Stimulated activated CD4-positive, alpha-beta T cell treated with anti-CD3 and anti-CD28 coated beads, TNF-alpha, amount 100 ng/mL, for 48 hours (primary cell): Measurements from ENCODE around the gene SP140.
"Not testable (repeated sequence)": the region's sequence is repeated elsewhere in the genome, so short reads cannot be mapped to it uniquely, and the experiment has no call there.

ENCODE experiments used
- DNase-seq, 3 donors: peaks; one replicate each; pipeline ENCODE4 v3.0.0-alpha.2; 2020; ENCODE audit warnings: low read depth in 3 of 3

Gene SP140

DNA sequence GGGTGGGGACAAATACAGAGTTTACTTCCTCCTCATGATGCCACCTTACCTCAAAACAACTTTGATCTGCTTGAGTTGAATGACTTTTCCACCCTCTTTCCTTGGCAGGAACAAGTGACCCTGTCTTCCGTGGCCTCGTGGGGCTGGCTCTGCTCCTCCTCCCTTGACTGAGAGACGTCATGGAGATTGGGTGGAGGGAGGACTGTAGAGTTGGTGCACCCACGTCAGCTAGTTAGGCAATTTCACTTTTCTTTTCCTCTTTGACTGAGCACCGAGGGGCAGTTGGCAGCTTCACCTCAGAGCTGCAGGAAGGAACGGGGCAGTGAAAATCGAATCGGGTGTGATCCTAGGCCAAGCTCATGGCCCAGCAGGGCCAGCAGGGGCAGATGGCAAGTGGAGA lies at the start of gene SP140:
SP140 (plus strand) TSS at position 251 of the 400 bp plus-strand sequence; CDS start at position 360, 109 bp downstream.
- peak; percentile 62 to 74 (median 70) for DNase-seq

DNA sequence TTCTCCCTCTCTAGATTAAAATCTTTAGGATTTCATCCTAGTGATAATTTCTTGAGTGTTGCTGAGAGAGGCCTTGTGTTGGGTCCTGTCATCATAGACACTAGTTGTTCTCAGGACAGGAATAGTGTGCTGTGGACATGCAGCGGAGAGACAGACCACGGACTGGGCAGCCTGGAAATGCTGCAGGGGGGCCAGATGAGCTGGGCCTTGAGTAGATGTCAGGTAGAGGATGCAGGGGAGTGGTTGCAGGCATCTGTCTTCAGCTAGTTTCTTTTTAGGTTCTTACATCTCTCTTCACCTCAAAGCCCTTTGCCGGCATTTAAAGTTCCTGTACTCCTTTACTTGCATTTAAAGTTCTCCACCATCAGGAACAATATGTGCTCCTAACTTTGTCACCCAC lies 48.5 kb upstream of the SP140 start:
- DNase-seq, result no peak

DNA sequence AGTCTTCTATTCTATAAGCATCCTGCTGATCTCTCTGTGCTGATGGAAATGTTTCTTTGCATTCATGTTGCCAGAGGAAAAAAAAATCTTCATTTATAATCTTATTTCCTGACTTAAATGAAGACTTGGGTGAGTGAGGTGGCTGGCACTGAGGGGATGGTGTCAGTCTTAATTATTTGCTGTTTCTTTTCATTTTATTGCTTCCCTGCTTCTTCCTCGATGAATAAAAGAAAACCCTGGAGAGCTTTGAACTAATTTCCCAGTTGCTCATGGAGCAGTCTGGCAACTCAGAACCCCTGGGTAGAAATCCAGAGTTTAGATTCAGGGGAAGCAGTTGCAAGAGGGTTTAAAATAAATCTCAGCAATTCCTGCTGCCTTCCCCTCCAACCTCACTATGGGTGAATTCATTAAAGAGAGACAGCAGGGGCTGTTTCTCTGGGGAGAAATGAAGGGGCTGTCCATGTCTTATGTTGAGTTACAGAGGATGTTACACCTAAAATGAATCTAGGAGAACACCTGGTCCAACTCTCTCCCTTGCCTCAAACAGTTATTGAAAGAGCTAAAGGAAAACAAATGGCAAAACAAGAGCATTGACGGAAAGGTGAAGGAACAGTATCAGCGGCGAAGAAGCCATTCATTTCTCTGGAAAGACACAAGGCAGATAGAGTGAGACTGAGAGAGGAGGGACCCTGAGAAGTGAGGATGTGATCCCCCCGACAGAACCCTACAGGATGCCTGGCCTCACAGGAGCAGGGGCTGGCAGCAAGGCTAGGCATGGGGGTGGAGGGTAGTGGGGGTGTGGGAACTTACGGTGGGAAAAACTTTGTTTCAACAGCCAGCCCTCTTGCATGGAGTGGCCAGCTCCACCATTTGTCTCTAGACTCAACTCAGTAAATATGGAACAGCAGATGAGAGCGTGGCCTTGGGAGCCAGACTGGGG lies 46.7 kb upstream of the SP140 start:
- no peak for DNase-seq

DNA sequence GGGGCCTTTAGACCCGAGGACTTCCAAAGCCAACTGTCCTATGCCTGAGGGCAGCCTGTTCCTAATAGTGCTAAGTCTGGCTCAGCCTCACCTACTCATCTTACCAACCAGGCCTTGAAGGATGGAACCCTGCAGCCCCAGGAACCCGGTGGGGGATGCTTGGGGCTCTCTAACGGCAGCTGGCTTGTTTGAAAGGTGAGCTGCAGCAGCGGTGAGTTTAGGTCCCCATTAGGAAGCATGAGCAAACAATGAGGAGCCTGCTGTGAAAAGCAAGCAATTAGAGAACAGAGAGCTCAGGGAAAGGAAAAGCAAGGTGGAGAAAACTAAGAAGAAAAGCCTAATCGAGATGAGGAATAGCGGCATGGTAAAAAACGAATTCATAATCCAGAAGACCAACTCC lies 45.6 kb upstream of the SP140 start:
- no peak for DNase-seq

DNA sequence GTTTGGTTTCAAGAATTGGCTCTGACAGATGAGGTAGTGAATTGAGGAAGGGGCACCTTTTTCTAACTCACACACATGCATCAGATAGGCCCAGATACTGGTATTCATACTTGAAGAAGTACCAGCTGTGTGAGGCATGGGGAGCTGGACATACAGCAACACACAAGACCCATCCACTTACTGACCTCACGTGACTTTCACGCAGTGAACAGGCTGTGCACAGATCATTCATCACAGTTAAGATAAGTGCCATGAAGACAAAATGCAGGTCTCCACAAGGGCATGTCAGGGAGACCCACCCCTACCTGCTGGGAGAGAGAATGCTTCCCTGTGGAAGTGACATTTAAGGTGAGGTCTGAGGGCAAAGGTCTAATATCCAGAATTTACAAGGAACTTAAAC lies 44.3 kb upstream of the SP140 start:
- DNase-seq, result no peak

DNA sequence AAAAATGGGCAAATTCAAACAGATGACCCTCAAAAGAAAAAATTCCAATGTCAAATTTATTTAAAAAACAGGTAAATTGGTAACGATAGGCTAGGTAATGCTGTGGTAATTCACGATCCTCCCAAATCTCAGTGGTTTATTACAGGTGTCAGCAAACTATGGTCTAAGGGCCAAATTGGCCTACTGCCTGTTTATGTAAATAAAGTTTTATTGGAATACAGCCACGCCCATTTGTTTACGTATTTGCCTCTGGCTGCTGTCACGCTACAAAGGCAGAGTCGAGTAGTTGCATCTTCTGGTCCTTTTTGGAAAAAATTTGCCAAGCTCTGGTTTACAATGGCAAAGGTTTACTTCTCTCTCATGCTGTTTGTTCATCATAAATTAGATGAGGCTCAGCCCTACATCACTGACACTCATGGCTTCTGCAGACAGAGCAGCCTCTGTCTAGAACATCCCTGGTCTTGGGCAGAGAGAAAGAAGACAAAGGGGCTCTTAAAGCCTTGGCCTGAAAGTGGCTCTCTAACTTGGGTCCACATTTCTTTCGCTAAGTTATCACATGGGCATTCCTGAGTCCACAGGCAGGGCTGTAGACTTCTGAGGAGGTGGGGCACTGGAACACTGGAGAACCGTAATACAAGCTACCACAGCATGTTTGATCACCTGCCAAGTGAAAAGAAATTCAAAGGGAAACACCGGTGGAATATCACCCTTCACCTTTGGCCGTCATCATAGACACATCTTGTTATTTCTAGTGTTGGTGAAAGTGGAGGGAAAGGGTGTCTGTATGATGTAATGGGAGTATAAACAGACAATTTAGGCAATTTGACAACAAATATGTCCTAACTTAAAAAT lies 40.6 kb upstream of the SP140 start:
- no peak for DNase-seq

DNA sequence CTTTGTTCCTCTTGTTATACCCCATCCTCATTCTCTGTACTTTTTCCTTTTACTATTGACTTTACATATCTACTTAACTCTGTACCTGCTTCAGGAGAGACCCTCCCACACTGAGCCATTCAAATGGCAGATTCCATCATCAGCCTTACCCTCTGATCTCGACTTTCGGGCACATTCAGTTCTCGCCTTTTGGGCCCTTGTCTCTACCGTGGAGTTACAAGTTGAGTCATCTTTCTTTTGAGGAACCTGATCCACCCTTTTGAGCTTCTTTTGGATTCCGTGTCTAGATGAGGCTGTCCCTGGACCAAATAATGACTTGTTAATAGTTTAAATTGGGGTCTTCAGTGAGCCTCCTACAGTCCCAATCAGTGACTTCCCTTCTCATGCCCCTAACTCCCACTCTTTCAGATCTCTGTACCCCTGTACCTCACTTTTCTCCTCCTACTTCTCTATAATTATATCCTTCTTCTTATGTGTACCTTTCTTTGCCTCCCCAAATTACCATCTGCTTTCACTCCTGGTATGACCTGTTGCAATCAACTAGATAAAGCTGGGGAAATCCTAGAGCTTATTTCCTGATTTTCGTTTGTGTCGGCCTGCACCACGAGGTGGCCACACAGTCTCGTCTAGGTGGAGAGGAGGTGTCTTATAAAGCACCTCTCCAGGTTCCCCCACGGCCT lies 23.0 kb upstream of the SP140 start:
- DNase-seq, result no peak

DNA sequence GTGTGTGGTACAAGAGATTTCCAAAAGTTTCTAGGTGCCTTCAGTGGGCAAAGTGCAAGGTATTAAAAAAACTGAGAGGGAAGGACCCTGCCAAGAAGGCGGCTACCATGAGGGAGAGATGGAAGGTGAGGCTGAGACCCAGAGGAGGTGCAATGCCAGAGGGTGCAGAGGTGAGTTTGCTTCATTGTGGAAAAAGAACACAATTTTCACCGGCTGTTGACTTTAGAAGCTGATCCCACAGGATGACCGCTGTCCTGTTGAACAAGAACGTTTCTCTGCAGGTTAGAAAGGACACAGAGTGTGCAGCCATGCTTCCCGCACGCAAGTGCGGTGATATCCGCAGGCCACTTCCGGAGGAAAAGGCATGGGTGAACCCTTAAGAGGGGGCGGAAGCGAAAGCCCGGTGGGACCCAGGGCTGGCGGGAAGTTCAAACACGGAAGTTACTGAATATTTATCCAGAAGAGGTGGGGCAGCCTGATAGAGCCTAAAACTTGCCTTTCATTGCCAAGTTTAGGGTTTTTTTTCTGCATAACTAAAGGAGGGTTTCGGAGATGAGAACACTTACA lies 22.3 kb upstream of the SP140 start:
- DNase-seq, result no peak

DNA sequence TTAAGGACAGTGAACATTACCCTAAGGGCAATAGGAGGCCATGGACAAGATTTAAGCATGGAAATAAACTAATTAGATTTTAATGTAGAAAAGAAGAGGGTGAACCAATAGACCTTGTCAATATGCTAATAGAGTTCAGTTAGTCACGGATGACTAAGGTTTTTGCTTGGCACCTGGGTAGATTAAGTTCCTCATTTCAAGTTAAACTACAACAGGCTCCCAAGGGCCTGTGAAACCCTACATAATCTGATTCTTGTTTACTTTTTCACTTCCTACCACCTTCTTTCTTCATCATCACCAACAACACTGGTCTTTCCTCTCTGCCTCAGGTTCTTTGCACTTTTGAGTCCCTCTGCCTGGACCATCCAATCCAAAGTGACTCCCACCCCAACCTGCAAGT lies 20.5 kb upstream of the SP140 start:
- DNase-seq, result no peak

DNA sequence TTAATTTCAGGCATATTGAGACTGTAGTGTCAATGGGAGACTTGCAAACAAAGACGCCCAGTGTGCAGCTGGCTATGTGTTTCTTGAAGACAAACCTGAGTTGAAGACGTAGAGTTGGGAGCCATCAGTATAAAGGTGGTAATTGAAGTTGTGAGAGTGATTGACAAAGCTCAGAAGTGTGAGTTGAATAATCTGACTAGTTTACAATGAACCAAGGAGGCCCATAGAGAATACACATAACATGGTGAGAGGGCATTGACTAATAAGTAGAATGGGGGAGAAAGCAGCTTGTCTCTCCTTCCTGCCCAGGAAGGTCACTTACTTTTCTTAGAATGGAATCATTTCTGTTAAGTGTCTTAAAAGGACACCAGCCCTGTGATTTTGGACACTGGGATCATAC lies 19.8 kb upstream of the SP140 start:
- DNase-seq, result no peak

DNA sequence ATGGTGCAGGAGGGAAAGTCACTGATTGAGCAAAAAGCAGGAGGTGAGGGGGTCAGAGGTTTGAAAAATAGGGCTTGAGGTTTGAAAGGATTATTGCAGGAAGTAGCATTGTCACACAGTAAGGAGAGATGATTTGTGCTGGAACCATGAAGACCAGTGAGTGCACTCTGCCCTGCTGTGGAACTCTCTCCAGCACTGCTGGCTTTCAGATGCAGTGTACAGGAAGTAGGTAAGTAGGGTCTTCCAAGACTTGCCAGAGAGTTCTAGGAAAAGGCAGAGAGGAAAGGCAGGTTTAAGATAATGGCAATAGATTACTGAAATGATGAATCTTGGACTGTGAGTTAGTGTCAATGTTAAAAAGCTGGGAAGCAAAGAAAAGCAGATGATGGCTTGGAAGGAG lies 17.0 kb upstream of the SP140 start:
- DNase-seq, result no peak

DNA sequence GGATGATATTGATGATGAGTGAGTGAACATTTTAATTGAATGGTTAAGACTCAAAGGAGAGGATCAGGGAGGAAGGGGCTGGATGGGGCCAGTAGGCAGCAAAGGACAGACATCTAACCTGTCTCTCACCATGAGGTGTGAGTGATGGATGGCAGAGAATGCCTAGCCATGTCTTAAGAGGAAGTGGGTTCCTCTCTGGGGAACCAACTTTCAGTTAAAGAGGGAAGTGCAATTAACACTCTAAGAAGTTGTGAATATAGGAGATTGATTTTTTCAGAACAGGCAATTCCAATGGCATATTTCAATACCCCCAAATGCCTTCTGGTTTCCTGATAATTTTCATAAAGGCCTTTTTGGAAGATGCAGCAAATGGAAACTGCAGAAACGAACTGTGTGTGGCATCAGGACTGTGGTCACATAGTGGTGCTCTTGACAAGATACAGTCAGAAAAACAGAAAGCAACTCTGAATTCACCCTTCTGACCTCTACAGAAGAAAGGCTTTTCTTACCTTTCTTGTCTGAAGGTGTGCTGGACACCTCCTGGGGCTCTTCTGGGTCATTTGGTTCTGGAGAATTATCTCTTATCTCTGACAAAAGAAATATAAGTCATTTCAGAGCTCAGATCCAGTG lies 16.0 kb upstream of the SP140 start:
- DNase-seq, result no peak

DNA sequence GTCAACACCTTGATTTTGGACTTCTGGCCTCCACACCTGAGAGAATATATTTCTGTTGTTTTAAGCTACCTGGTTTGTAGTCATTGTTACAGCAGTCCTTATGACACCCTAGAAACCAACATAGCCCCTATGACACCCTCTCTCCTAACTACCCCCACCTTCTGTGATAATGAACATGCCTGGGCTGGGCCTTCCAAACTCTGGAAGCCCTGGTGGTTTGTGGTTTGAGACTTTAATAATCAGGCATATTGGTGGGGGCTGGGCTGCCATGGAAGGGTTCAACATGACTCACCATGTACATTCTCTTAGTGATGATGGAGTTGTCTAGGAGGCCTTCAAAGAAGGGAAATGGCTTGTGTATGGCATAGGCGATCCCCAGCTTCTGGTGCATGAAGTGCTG lies 9.0 kb upstream of the SP140 start:
- no peak for DNase-seq

DNA sequence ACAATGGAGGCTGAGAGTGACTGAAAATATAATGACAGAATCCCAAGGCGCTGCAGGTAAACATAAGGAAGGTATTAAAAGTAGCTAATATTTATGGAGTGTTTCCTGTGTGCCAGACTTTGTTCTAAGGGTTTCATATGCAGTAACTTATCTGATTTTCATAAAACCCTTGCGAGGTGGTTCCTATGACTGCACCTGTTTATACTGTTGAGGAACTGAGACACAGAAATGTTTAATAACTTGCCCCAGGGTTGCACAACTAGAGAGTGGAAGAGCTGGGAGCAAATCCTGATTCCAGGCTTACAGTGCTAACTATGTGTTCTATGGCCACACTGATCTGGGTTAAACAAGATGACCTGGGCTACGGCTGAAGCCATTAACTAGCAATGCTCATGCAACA lies 8.1 kb upstream of the SP140 start:
- no peak for DNase-seq

DNA sequence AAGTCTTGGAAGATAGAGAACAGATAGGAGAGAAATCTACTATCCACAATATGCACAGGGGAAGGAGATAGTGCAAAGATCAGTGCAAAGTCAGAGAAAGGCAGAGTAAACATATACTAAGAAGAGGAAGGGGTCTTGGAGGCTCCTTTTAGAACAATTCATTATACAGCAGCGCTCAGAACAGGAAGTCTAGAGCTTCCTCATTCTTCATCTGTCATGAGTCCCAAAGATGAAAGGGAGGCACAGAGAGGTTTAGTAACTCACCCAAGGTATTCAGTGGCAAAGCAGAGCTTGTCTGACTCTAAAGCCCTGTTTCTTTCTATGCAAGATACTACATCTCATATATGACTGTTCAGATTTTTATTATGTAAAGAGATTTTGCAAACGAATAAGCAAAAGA lies 7.1 kb upstream of the SP140 start:
- no peak for DNase-seq

DNA sequence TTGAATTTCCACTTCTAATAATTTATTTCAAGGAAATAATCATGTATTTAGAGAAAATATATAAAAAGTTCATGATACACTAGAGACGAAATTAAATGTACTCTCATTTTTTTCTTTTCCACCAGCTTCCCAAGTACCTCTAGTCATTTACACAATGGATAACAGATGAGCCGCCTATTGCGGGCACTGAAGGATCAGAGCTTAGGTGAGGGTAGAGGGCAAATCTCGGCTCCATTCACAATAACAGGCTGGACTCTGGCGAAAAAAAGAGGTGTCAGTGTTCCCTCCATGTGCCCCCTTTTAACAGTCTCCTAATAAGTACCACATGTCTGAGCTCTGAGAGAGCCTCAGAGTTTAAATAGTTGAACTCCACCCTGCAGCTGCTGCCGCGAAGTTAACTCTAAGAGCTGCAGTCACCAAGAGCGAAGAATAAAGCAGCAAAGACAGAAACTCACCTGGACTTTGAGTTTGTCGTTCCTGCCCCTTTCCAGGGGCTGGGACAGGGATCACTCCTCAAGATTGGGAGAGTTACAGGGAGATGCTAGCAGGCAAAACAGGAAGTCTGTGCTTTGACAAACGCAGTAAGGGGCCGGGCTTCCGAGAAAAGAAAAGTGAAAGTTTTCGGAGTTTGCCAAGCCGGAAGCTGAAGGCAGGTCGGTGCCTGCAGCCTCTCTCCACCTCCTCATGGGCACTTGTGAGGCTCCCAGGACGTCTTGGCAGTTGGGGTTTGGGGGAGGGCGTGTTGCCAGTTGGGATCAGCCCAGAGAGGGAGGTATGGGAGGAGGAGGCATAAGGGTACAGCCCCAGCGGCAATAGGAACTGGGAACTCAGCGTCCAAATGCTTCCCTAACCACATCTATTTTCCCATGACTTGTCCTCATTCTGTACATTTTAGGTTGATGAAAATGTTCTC lies 5.9 kb upstream of the SP140 start, which contains the start of gene SP110:
SP110 (minus strand) TSS at position 566 of the 913 bp plus-strand sequence. CDS start 3,057 bp downstream, outside the sequence.
- DNase-seq, result peak; percentile 60 to 69 (median 61)

DNA sequence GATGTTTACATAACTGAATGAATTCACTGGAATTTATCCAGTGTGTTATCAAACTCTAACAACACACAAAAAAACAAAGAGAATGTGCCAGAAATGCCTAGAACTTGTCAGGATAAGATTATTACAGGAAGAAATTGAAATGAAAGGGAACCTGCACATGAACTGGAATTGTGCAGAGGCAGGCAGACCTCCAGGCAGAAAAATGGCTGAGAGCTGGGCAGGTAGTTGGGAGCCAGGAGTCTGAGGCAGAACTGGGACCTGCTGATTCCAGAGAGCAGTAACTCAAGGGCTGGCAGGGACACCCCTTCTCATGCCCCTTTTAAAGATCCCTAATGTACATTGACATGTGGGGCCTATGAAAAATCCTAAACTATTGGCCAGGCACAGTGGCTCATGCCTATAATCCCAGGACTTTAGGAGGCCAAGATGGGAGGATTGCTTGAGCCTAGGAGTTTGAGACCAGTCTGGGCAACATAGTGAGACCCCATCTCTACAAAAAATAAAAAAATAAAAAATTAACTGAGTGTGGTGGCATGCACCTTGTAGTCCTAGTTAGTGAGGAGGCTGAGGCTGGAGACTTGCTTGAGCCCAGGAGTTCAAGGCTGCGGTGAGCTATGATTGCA lies 5.1 kb upstream of the SP140 start:
- no peak for DNase-seq

DNA sequence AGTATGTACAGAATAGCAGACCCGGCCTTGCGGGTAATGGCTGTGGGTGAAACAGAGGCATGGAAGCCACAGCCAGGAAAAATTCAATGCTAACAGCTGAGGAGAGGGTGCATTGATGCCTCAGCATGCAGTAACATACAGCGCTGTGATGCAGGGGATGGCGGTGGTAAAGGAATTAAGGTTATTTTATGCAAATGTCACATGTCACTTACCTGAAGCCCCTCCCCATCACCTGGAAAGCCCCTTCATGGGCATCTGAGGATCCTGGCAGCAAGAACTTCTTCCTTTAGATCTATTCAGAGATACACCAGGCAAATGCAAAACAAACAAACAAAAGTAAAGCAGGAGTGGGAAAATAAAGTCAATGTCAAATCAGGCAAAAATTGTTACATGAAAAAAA lies 4.0 kb upstream of the SP140 start:
- no peak for DNase-seq

DNA sequence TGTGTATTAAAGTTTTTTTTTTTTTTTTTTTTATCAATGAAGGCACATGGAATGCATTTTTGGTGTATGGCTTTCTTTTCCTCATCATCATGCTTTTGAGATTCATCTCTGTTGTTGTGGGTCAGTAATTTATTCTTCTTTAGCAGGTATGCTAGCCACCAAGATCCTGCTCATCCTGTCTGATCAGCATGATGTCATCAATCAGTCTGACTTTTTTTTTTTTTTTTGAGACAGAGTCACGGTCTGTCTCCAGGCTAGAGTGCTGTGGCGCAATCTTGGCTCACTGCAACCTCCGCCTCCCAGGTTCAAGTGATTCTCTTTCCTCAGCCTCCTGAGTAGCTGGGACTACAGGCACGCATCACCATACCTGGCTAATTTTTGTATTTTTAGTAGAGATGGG lies 2.7 kb upstream of the SP140 start:
- not testable (repeated sequence) for DNase-seq

DNA sequence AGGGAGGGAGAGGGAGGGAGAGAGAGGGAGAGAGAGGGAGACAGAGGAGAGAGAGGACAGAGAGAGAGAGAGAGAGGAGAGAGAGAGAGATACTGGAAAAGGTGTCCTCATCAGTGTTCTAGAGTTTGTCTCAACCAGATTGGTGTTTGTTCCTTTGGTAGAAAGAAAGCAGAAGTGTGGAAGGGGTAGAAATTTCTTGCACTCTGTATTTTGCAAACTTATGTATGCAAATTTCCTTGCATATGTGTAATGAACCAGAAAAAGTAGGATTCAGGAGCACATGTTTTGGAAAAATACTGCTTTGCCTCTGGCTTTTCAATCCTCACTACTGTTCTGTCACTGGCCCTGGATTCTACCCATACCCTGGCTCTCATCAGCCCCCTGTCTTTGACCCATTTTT lies 1.1 kb upstream of the SP140 start:
- DNase-seq, result no peak
